ENCODE results near the gene TRUB2.
"Not testable (repeated sequence)": the region's sequence is repeated elsewhere in the genome, so short reads cannot be mapped to it uniquely, and the experiment has no call there.

Gene TRUB2

DNA sequence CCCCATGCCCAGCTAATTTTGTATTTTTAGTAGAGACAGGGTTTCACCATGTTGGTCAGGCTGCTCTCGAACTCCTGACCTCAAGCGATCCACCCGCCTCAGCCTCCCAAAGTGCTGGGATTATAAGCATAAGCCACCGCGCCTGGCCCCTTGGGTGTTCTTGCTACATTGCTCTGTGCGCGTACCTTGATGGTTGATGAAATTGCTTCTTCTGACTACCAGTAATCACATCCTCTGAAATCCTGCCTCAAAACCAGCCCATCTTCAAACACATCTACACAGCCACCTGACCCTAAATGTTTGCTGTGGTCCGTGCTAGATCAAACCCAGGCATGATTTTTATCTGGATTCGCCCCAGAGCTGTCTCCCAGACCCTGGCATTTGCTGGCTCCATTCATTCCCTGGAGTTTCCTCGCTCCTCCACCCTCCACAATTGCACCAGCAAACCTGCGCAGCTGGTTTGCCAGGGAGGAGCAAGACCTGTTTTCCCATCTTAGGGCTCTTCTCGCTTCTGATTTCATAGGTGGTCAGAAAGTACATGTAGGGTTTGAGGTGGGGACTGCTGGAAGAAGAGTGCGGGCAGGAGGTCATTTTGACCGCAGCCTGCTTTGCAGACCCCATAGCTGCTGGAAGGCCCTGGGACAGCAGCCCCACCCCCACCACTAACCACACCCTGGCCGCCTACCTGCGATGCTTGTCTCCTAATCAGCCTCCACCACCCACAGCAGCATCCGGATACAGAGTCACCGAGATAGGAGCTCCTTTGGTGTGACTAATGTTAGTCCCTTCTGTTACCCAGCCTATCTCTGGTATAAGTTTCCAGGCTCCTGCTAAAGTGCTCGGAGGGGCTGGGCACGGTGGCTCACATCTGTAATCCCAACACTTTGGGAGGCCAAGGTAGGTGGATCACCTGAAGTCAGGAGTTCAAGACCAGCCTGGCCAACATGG lies 23.4 kb downstream of the TRUB2 start:
- no peak for DNase-seq (ENCODE audit: low spot score)

DNA sequence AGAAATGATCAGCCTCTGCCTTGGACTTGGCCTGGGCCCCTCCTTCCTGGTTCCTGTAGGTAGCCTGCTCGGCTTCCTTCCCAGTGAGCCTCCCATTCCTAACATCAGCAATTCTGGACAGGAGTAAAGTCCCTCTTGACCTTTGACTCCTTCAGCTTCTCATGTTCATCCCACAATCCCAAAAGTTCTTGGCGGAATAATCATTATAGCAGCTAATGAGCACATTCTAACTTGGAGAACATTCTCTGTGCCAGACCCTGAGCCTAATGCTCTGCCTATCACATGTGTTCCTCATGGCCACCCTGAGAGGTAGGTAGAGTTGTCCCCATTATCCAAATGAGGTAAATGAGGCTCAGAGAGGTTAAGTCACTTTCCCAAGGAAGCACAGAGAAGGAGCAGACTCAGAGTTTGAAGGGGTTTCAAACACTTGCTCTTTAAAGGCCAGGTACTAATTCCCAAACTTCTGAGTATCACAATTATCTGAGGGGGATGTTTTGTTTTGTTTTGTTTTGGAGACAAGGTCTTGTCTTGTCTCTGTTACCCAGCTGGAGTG lies 24.9 kb downstream of the TRUB2 start:
- DNase-seq (ENCODE audit: low spot score) = no peak

DNA sequence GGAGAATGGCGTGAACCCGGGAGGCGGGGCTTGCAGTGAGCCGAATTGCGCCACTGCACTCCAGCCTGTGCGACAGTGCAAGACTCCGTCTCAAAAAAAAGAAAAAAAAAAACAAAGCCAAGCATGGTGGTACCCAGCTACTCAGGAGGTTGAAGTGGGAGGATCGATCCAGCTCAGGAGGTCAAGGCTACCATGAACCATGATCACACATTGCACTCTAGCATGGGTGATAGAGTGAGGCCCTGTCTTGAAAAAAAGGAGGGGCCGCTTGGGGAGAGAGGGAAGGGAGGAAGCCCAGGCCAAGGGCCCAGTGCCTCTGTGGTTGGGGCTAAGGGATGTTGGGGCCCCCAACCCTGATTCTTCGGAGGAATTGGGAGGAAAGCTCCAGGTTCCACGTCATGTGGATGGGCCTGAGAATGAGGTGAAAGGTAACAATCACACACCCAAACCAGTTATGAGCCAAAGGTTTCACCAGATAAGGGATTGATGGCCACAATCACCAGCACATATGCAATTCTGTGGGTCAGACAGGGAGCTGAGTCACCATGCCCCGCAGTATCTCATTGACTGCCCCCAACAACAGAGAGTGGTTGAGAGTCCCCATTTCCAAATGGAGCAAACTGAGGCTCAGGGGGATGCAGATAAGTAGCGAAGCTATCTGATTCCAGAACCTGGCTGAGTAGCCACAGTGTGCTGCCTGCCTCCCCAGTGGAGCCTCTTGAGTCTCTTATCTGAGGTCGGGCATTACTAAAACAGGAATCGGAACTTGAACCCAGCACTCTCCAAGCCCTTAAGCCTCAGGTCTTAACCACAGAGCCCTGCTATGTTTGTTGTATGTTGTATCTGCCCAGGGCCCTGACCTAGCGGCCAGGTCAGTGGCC lies 25.7 kb downstream of the TRUB2 start:
- peak; percentile 47 for DNase-seq (ENCODE audit: low spot score)

DNA sequence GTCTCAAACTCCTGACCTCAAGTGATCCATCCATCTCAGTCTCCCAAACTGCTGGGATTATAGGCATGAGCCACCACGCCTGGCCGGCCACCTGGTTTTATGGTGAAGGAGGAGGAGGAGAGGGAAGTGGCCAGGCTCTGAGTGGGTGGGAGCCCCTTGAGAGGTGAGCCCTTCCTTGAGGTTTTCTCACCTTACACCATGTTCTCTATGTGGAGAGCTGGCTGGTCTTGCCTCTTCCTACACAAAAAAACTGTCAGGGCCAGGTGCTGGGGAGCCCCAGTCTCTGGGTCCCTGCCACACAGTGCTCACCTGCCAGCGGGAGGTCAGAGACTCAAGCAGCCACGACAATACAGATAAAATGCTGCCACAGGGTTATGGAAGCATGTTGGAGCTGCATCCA lies 28.1 kb downstream of the TRUB2 start:
- no peak for DNase-seq (ENCODE audit: low spot score)

DNA sequence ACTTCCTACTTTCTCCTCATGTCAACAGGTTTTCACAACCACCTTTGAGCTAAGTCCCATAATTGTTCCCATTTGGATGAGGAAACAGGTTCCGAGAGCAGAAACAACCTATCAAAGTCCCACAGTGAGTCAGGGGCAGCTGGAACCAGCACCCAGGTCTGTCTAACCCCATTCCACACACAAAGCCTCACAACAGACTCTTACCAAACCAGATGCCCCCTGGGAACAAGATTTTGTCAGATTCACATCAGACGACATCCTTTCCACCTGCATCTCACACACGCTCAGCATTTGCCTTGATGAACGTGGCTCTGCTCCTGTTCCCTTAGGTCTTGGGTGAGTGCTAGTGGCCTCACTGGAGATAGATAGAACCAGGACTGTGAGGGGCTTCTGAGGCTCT lies 29.2 kb downstream of the TRUB2 start:
- DNase-seq (ENCODE audit: low spot score) = no peak

DNA sequence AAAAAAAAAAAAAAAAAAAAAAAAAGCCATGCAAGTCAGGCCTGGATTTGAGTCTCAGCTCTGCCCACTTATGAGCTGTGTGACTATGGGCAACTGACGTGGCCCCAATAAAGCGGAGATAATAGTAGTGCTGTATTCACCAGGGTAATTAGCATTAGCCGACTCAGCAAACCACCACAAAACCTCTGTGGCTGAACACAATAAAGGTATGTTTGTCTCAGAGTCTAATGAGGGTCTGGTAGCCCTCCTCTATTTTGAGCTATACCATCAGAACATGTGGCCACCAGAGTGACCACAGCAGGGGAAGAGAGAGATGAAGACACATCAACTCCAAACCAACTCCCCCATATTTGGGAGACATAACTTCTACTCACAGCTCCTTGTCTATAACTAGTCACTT lies 30.2 kb downstream of the TRUB2 start:
- DNase-seq (ENCODE audit: low spot score) = no peak

DNA sequence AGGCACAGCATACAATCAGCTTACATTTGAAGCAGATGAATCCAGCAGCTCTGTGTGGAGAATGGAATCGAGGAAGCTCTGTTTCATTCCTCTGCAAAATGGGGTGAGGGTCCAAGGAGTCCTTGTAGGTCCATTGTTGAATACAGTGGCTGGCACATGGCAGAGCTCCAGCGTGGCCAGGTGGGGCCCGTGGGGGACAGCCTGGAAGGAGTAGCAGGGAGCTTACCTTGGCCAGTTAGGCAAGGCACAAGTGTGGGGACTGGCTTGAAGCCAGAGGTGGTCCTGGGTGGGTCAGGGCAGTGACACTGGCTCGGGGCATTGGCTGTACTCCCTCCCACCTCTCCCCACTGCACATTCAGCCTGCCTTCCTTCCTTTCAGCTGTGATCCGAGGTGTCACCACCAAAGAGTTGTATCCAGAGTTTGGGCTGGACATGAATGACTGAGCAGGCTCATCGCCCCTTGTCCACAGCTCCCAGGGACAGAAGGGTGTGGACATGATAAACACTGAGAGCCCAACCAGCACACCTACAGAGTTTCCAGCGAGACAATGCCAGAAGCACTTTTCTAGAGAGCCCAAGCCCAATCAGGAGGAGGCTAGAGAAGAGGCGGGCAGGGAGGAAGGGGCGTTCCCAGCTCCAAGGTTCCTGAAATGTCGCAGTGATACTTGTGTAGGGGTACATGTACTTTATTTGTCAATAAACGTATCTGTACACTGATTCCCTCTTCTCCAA lies 33.8 kb downstream of the TRUB2 start:
- no peak for DNase-seq (ENCODE audit: low spot score)

DNA sequence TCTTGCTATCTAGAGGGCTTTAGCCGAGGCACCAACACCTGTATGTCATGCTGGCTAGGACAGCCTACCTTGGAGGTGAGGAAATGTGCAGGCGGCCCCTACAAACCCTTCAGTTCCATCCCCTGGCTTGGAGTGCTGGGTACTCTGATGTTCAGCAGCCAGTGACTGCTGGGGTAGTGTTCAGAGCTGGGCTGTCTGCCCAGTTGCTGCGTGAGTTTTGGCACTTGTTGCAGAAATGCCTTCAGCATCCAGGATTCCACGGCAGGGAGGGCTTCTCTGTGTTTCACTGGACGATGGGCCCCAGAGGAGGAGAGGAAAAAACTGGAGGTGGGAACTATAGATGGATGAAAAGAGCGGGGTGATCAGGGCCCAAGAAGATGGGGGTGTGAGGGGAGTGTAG lies 35.8 kb downstream of the TRUB2 start:
- no peak for DNase-seq (ENCODE audit: low spot score)

DNA sequence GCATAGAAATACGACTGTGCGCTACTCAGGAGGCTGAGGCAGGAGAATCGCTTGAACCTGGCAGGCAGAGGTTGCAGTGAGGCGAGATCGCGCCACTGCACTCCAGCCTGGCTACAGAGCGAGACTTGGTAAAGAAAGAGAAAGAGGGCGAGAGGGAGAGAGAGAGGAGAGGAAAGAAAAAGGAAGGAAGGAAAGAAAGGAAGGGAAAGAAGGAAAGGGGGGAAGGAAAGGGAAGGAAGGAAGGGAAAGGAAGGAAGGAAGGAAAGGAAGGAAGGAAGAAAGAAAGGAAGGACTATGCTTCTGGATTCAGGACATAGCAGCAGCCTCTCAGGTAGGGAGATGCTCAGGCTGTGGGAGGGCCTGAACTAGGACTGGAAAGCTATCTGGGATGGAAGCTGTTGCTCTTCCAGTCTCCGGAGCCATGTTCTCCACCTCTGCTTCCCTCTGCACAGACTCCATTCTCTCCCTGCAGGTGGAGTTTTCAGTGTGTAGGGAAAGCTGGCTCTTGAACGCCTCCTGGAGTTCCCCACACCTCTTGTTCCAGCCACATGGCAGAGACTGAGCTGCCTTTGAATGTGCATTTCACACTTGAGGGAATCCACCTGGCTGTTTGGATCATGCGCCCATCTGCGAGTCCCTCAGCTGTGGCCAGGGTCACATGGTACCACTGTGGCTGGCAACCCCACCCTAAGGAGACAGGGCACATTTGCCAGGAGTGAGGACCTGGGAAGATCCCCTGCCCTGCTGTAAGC lies 37.0 kb downstream of the TRUB2 start:
- no peak for DNase-seq (ENCODE audit: low spot score)

DNA sequence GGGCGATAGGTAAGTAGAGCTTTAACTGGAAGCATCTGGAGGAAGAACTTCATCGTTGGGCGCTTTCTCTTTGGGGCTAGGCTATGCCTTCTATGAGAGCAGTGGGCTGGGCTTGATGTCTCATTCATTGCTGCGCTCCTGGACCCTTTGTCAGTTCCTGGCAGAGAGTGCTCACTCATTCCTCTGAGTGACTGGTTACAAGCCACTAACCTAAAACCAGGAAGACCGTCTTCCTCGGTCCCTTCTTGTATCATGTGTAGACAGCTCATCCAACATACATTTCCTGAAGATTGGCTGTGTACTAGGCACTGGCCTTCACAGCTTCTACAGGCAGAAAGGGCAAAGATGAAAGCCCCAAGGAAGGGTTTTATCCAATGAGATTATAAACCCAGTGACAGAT lies 39.7 kb downstream of the TRUB2 start:
- no peak for DNase-seq (ENCODE audit: low spot score)

DNA sequence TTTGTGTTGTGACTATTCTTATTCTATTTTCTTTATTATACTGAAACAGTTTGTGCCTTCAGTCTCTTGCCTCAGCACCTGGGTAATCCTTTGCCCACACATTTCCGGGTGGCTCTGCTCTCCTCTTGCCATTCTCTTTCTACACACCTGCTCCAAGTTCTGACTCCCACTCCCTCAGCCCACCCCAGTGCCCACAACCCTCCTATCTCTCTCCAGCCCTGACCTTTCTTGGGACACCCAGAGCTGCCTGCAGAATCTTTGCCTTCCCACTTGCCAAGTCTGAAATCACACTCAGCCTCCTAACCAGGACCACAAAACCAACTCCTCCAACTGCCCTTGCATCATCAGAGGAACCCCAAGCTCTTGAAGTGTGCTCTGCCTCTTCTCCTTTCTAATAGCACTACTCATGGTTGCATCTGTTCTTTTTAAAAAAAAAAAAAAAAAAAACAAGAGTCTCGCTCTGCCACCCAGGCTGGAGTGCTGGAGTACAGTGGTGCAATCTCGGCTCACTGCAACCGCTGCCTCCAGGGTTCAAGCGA lies 42.1 kb downstream of the TRUB2 start:
- no peak for DNase-seq (ENCODE audit: low spot score)

DNA sequence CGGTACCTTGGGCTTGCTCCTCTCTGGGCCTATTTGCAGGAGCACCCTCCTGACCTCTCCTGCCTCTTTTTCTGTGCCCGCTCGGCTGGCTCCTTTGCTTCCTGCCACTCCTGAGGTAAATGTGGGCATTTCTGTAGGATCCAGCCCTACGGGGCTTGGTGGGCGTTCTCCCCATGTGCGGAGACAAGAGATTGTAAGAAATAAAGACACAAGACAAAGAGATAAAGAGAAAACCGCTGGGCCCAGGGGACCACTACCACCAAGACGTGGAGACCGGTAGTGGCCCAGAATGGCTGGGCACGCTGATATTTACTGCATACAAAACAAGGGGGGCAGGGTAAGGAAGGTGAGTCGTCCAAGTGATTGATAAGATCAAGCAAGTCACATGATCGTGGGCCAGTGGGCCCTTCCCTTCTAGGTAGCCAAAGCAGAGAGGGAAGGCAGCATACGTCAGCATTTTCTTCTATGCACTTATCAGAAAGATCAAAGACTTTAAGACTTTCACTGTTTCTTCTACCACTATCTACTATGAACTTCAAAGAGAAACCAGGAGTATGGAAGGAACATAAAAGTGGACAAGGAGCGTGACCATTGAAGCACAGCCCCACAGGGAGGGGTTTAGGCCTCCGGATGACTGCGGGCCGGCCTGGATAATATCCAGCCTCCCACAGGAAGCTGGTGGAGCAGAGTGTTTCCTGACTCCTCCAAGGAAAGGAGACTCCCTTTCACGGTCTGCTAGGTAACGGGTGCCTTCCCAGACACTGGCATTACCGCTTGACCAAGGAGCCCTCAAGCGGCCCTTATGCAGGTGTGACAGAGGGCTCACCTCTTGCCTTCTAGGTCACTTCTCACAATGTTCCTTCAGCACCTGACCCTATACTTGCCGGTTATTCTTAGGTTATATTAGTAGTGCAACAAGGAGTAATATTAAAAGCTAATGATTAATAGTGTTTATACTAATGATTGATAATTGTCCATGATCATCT lies 42.9 kb downstream of the TRUB2 start:
- not testable (repeated sequence) for DNase-seq (ENCODE audit: low spot score)

DNA sequence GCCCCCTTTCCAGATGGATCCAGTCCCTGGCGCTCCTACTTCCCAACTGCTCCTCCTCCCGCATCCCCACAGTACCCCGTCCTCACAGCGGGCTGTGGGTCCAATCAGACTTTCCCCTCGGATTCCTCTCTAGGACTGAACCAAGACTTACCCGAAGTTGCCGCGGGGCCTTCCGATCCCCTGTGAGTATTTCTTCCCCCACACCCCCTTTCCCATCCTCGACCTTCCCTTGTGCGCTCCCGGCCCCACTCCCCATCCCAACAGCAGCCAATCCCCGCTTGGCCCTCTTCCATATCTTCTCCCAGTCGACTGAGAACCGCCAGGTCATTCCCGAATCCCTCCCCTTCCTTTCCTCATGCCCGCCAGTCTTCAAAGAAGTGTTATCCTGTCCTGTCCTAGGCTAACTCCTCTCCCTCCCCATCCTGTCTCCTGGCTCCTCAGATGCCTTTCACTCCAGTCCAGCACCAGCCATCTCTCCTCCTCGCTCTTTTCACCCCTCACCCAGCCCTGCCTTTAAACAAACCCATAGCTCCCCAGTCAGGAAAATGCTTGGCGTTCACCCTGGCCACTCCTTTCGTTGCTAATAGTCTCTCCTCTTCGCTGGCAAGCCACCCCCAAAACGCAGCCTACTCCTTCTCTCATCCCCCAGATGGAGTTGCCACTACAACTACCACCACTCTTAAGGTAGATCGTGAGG lies 45.5 kb downstream of the TRUB2 start:
- DNase-seq (ENCODE audit: low spot score) = peak; percentile 50

DNA sequence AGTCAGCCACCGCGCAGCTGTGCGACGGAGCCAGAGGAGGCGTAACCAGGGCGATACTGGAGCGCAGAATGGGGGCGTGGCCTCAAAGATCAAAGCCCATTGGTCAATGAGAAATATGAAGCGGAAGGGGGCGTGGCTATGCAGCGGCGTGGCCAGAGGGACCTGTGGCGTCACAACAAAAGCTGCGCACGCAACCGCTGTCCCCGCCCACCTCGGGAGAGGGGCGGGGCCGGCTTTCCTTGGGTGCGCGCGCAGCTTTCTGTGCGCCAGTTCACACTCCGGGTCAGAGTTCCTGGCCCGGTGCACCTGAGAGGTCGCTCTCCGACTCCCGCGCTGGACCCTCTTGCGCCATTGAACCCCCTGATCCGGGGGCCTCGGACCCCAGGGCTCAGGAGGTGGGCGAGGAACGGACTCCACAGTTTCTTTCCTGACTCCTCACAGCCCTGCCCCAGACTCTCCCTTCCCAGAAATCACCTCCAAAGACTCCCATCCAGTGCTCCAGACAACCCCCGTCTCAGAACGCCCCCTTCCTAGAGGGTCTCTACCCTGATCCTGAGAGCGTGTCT lies 46.2 kb downstream of the TRUB2 start, which contains the start of gene SWI5:
TSS of gene SWI5 (plus strand) at position 269 of the 566 bp plus-strand sequence.
- peak; percentile 97 for DNase-seq (ENCODE audit: low spot score)

DNA sequence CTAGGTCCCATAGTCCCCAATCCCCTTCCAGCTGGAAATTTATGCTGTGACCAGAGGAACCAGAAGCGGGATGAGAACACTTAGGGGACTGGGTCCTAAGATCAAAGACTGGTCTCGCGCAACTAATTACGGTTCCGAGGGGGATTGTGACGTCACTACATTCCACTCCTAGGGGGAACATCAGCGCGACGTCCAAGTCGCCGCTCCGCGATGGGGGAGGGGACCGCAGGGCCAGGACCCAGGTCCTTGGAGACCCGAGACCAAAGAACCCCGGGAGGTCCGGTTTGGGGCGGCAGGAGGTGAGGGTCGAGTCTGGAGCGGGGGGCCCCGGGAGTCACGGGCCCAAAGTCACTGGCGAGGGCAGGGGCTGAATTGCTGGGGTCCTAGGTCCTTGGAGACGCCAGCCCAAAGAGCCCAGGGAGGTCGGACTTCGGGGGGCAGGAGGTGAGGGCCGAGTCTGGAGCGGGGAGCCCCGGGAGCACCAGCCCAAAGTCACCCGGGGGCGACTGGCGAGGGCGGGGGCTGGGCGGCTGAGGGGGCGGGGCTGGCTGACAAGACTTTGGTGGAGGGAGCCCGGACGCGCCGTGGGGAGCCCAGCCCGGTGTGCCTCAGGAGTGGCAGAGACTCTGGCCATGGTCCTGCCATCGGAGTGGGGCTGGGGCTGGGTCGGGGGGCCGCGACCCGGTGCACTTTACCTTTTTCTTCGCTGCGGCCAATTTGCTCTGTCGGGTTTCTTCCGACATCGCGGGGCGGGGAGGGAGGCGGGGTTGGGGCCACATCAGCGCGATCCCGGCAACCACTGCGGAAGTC lies 46.8 kb downstream of the TRUB2 start, which contains the start of gene GOLGA2:
TSS of gene GOLGA2 (minus strand) at position 810 of the 810 bp plus-strand sequence. CDS start at position 779, 31 bp downstream.
- peak; percentile 67 for DNase-seq (ENCODE audit: low spot score)

DNA sequence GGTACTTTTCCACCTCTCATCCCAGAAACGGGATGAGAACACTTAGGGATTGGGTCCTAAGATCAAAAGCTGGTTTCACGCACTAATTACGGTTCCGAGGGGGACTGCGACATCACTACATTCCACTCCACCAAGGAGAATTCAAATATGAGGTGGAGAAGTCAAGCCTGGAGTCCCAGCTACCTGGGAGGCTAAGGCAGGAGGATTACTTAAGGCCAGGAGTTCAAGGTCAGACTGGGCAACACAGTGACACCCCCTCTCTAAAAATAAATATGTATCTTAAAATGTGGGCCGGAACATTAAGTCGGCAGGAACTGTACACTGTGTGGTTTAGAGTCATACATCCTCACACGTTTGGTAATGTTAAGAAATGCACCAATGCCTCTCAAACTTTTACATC lies 48.0 kb downstream of the TRUB2 start:
- no peak for DNase-seq (ENCODE audit: low spot score)

DNA sequence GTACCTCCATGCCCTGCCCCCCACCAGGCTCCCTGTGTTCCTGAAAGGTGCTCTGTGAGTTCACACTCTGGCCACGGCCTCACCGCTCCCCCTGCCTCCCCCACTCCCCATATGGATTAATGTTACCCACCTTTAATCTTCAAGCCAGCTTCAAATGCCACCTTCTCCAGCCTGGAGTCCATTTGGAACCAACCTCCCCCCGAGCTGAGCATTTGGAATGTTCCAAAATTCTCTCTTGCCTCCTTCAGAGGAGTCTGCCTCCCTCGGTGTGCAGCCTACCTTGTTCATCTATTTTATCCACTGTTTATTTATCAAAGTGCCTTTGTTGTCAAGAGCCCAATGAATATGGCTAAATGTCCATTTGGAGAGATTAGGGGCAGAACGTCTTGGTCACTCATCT lies 50.7 kb downstream of the TRUB2 start:
- no peak for DNase-seq (ENCODE audit: low spot score)

DNA sequence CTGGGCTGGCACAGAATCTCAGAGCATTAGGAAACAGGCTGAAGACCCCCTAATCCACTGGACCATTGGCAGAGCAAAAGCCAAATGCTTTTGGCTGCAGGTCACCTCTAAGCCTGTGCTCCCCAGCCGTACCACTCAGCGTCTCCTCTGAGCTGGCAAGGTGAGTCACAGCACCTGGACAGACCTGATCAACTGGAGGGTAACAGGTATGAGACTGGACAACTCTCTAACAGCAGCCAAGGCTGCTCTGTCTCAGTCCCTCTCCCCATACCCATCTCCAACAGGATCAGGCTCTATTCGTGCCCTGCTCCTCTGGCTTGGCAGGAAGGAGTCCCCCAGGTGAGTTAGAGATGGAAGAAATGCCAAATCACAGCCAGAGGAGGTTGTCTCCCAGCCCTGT lies 51.1 kb downstream of the TRUB2 start:
- no peak for DNase-seq (ENCODE audit: low spot score)
